Fibroblast of upper back skin (primary cell): Measurements from ENCODE around the gene CRIP1.

Source experiments
- DNase-seq: peaks from one replicate; pipeline ENCODE4 v3.0.0-alpha.2; 2013

CRIP1 gene

DNA sequence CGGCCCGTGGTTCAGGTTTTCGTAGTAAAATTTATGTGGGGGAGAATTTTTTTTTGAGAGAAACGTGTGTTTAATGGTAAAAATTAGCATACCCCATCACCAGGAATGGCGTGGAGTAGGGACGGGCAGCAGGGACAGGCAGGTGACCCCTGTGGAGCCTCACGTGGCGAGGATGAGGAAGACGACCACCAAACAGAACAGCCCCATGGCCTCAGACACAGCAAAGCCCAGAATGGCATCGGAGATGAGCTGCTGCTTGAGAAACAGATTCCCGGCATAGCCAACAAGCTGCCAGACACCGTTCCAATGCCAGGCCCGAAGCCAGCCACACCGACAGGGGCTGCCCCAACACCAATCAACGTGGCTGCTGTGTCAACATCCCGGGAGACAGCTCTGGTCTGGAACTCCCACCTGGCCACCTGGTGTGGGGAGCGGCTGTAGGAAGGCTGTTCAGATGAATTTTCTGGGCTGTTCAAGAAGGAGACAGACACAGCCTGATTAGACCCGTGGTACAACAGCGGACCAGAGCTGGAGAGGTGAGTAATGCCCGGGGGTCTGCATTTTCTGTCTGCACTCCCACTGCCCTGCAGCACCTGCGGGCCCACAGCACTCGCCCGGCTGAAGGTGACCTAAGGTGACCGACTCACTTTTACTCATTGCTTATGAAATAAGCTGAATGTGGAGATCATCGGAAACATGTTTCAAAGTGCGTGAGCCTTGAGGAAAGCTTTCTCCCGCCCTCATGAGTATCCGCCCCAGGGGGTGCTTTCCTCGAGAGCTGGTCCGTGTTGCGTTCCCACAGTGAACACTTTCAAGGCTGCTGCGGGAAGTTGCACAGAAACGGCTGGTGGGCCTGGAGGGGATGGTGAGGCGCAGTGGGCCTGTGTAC is 50.2 kb downstream of the CRIP1 start:
- no peak for DNase-seq

DNA sequence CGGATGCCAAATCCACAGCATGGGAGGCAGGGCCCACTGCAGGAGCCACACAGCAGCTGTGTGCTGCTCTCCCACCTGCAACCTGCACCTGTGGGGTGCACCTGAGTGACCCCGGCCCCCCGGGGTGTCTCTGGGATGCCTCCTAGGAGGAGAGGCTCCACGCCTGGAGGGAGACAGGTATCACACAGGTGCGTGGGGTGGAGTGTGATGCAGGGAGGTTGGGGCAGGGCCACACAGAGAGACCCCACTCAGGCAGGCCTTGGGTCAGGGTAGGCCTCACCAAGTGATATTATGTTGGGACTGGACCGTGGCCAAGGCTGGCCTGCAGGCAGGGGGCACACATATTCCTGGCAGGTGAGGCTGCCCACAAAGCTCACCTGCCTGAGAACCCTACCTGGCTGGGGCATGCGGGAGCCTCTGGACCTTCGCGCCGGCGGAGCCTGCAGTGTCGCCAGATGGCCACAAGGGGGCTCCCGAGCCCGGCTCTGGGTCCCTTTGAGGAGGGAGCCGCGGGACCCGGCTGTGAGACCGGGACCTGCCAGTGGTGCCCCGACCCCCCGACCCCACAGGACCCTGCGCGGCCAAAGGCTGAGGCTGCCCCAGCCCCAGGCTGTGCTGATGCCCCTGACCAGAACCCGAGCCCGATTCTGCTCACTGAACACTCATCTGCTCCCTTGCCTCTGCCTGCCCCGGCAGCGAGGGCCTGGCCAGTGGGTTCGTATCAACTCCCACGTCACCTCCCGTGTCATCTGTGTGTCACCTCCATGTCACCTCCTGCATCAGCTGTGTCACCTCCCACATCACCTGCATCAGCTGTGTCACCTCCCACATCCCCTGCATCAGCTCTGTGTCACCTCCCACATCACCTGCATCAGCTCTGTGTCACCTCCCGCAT is 51.1 kb downstream of the CRIP1 start:
- DNase-seq: no peak
